Measurements from ENCODE around the gene LYSMD4. TPM values are rescaled to one million over a fixed set of nuclear protein-coding genes. Genes with fewer than 3 reads are reported as not detected.

Gene LYSMD4
- total RNA-seq, 4 donors from 2014 or later = 6.5 to 26.8 (median 13.3) TPM

- intact Hi-C loops (cut with DNase I; ENCODE audit: low total_unique reads) = no loop called here
- no peak for TF ChIP-seq POLR2A (IDR thresholded peaks at IDR 0.05)
- no peak for TF ChIP-seq CTCF (IDR thresholded peaks at IDR 0.05)
- no peaks in the 10 kb centered on the region for H3K36me3 ChIP-seq
- no peak for DNase-seq
- no peaks in the 10 kb centered on the region for H3K9me3 ChIP-seq
- no peaks in the 10 kb centered on the region for H3K27me3 ChIP-seq
- no peak overlapping the region for H3K4me3 ChIP-seq
- no peaks in the 10 kb centered on the region for H3K4me1 ChIP-seq
- H3K27ac ChIP-seq = no peak overlapping the region
Measured at GRCh38 chr15:99727330-99727729, 5.9 kb downstream of the LYSMD4 start.

- no peaks in the 10 kb centered on the region for H3K36me3 ChIP-seq
- TF ChIP-seq CTCF (IDR thresholded peaks at IDR 0.05) (no peak), POLR2A (IDR thresholded peaks at IDR 0.05) (no peak)
- no peak for DNase-seq
- H3K9me3 ChIP-seq = no peaks in the 10 kb centered on the region
- no peak overlapping the region for H3K27ac ChIP-seq
- no peak overlapping the region for H3K4me3 ChIP-seq
- intact Hi-C loops (cut with DNase I; ENCODE audit: low total_unique reads) = no loop called here
- H3K4me1 ChIP-seq = no peaks in the 10 kb centered on the region
- no peaks in the 10 kb centered on the region for H3K27me3 ChIP-seq
Measured at GRCh38 chr15:99726333-99726732, 6.9 kb downstream of the LYSMD4 start.

GRCh38 chr15:99722406-99722805, 10.8 kb downstream of the LYSMD4 start:
- intact Hi-C loops (cut with DNase I; ENCODE audit: low total_unique reads) = no loop called here
- no peak for TF ChIP-seq POLR2A (IDR thresholded peaks at IDR 0.05)

GRCh38 chr15:99721896-99722295, 11.3 kb downstream of the LYSMD4 start:
- DNase-seq = no peak
- no peaks in the 10 kb centered on the region for H3K36me3 ChIP-seq
- H3K9me3 ChIP-seq = no peaks in the 10 kb centered on the region
- no peaks in the 10 kb centered on the region for H3K27me3 ChIP-seq
- no peak overlapping the region for H3K4me3 ChIP-seq
- no peak overlapping the region for H3K27ac ChIP-seq
- H3K4me1 ChIP-seq = peaks cover 0 to 6% of the 10 kb centered on the region in 2 donors
- intact Hi-C loops (cut with DNase I; ENCODE audit: low total_unique reads) = no loop called here
- TF ChIP-seq POLR2A (IDR thresholded peaks at IDR 0.05) (no peak), CTCF (IDR thresholded peaks at IDR 0.05) (no peak)

More at GRCh38 chr15:99722406-99722805, 10.8 kb downstream of the LYSMD4 start:
- Histone ChIP-seq H3K27me3 (no peaks in the 10 kb centered on the region), H3K4me3 (no peak overlapping the region), H3K9me3 (no peaks in the 10 kb centered on the region), H3K36me3 (no peaks in the 10 kb centered on the region), H3K4me1 (peaks cover 0 to 5% of the 10 kb centered on the region in 2 donors), H3K27ac (no peak overlapping the region)
- DNase-seq = no peak

- no peaks in the 10 kb centered on the region for H3K9me3 ChIP-seq
- TF ChIP-seq POLR2A (IDR thresholded peaks at IDR 0.05) (no peak), CTCF (IDR thresholded peaks at IDR 0.05) (no peak)
- no peak for DNase-seq
- H3K27me3 ChIP-seq = no peaks in the 10 kb centered on the region
- no peak overlapping the region for H3K4me3 ChIP-seq
- peaks cover 0 to 6% of the 10 kb centered on the region in 2 donors for H3K4me1 ChIP-seq
- intact Hi-C loops (cut with DNase I; ENCODE audit: low total_unique reads) = no loop called here
- no peaks in the 10 kb centered on the region for H3K36me3 ChIP-seq
- no peak overlapping the region for H3K27ac ChIP-seq
Measured at GRCh38 chr15:99721104-99721778, 12.0 kb downstream of the LYSMD4 start.

Data from uterus (tissue), 4 donors.